Subcutaneous adipose tissue (tissue), 4 donors: ENCODE measurements around the gene JAG2. TPM values are rescaled to one million over a fixed set of nuclear protein-coding genes. Genes with fewer than 3 reads are reported as not detected.

ENCODE experiments used
- CTCF ChIP-seq: fragments of 450-650 bp; IDR thresholded peaks from one replicate; pipeline ENCODE4 v1.5.1; 2016; ENCODE audit warnings: low read depth, mild to moderate bottlenecking, control low read depth, antibody characterized with exemption, moderate library complexity
- total RNA-seq, 4 donors: library from RNA; depleted of rRNA; stranded (reverse); fragments of >200 nt; gene quantifications; one replicate each; pipeline ENCODE4 v1.1.0, GENCODE V29; 2016

The JAG2 gene
- total RNA-seq, 4 donors from 2014 or later: 2.5 to 16.2 (median 4.9) TPM

GRCh38 chr14:105146181-105146975, 22.2 kb downstream of the JAG2 start:
- TF ChIP-seq CTCF: no peak

GRCh38 chr14:105145381-105146180, 23.0 kb downstream of the JAG2 start:
- no peak for TF ChIP-seq CTCF

- TF ChIP-seq CTCF: no peak
Observed at GRCh38 chr14:105144666-105145380, 23.8 kb downstream of the JAG2 start.

- TF ChIP-seq CTCF: no peak
Observed at GRCh38 chr14:105144026-105144665, 24.4 kb downstream of the JAG2 start.

- no peak for TF ChIP-seq CTCF
Observed at GRCh38 chr14:105143451-105144025, 25.0 kb downstream of the JAG2 start.

- no peak for TF ChIP-seq CTCF
Observed at GRCh38 chr14:105142651-105143450, 25.7 kb downstream of the JAG2 start.
